GM12878 (cell line): ENCODE measurements around the gene PARP11. TPM values are rescaled to one million over a fixed set of nuclear protein-coding genes. Genes with fewer than 3 reads are reported as not detected.

Source experiments
- ATAC-seq: fragments of 200-7000 bp; cut with Tn5 transposase; 3 replicates; pipeline ENCODE4 v1.9.1; 2020; ENCODE audit warnings: mild to moderate bottlenecking, moderate library complexity
- BruUV-seq: library from RNA; stranded (reverse); fragments of 400-500 nt; replicated peaks from 2 replicates; lab custom pipeline; 2021; lab: Mats Ljungman, UMichigan
- CTCF ChIA-PET: fragments of 300-600 bp; sonication (Branson Sonifier 250); formaldehyde crosslinking; extraction: SDS; loops from one replicate; lab custom pipeline; 2021; ENCODE audit warnings: inconsistent platforms; lab: Yijun Ruan, JAX
- POLR2A ChIA-PET: fragments of 350-600 bp; formaldehyde crosslinking; extraction: SDS; loops from one replicate; lab custom pipeline; 2021; ENCODE audit warnings: inconsistent platforms; lab: Charles Lee
- RAD21 ChIA-PET: fragments of 300-600 bp; sonication (Branson Sonifier 250); formaldehyde crosslinking; loops from one replicate; lab custom pipeline; 2023; ENCODE audit warnings: antibody characterized with exemption; ENCODE audit not compliant: unreplicated experiment; lab: Charles Lee
- SMC1A ChIA-PET: fragments of 300-600 bp; sonication (Branson Sonifier 250); formaldehyde crosslinking; loops from one replicate; lab custom pipeline; 2023; ENCODE audit not compliant: unreplicated experiment, uncharacterized antibody; lab: Charles Lee
- DNase-seq: peaks from one replicate; pipeline ENCODE4 v3.0.0-alpha.2; 2011; ENCODE audit warnings: low read depth, low spot score
- FAIRE-seq: peaks from 3 replicates; lab custom pipeline; 2011; peaks lifted over from hg19 to GRCh38; lab: Jason Lieb, UNC
- H2AFZ ChIP-seq: 2 replicates; pipeline ENCODE4 v1.6.0; 2011; ENCODE audit warnings: low read depth, low read length, control low read depth; ENCODE audit not compliant: control insufficient read depth
- H3K27ac ChIP-seq: 2 replicates; pipeline ENCODE4 v1.5.1; 2011; ENCODE audit warnings: control low read depth; ENCODE audit not compliant: control insufficient read depth, insufficient read depth
- H3K27me3 ChIP-seq, 2 experiments: replicated peaks in 1 of 2; 2 replicates each; pipeline versions ENCODE4 v1.6.0 to v1.6.1; 2011; ENCODE audit warnings: low read length in 1 of 2; ENCODE audit not compliant: control insufficient read depth in 2 of 2, insufficient read depth in 2 of 2
- H3K36me3 ChIP-seq, 2 experiments: 2 replicates each; pipeline ENCODE4 v1.5.1; 2011; ENCODE audit warnings: low read length in 1 of 2; ENCODE audit not compliant: control insufficient read depth in 2 of 2, insufficient read depth in 2 of 2
- H3K4me1 ChIP-seq: 2 replicates; pipeline ENCODE4 v1.6.1; 2011; ENCODE audit warnings: mild to moderate bottlenecking, low read length, moderate library complexity, mixed read lengths; ENCODE audit not compliant: control insufficient read depth, insufficient read depth
- H3K4me2 ChIP-seq: 2 replicates; pipeline ENCODE4 v1.6.0; 2011; ENCODE audit warnings: control low read depth; ENCODE audit not compliant: control insufficient read depth, insufficient read depth
- H3K4me3 ChIP-seq: fragments of 200-600 bp; sonication (generic); 2 replicates; pipeline ENCODE4 v1.5.1; 2016
- H3K79me2 ChIP-seq: 2 replicates; pipeline ENCODE4 v1.6.0; 2011; ENCODE audit warnings: low read length; ENCODE audit not compliant: control insufficient read depth, insufficient read depth
- H3K9ac ChIP-seq: 2 replicates; pipeline ENCODE4 v1.8.0; 2011; ENCODE audit warnings: low read length, control low read depth, mixed read lengths; ENCODE audit not compliant: control insufficient read depth, insufficient read depth
- H3K9me3 ChIP-seq: replicated peaks from 3 replicates; pipeline ENCODE4 v1.5.1; 2011; ENCODE audit warnings: mild to moderate bottlenecking, low read length; ENCODE audit not compliant: control insufficient read depth, insufficient read depth
- H4K20me1 ChIP-seq: 2 replicates; pipeline ENCODE4 v1.6.0; 2011; ENCODE audit not compliant: control insufficient read depth, insufficient read depth
- ASH2L ChIP-seq: fragments of 300-600, 200-600 bp; sonication (generic); IDR thresholded peaks from 2 replicates; pipeline ENCODE4 v1.6.1; 2017; ENCODE audit warnings: low read depth, mild to moderate bottlenecking, borderline replicate concordance
- BHLHE40 ChIP-seq, 2 experiments: fragments of 450-650 bp in 1 of 2; IDR thresholded peaks; 2 replicates each; pipeline ENCODE4 v1.6.1; 2011 to 2017; ENCODE audit warnings: low read depth in 2 of 2, borderline replicate concordance in 1 of 2, improper control_type of control experiment in 1 of 2, low read length in 1 of 2, mild to moderate bottlenecking in 1 of 2
- CBX3 ChIP-seq: fragments of 200-600 bp; sonication (generic); IDR thresholded peaks from 2 replicates; pipeline ENCODE4 v1.6.1; 2016; ENCODE audit warnings: low read depth, borderline replicate concordance
- EGR1 ChIP-seq, 2 experiments: IDR thresholded peaks; 1 replicate in 1 of 2; 2 replicates in 1 of 2; pipeline ENCODE4 v1.6.1; 2011 to 2012; ENCODE audit warnings: low read depth in 2 of 2, low read length in 2 of 2, borderline replicate concordance in 1 of 2, mild to moderate bottlenecking in 1 of 2, moderate library complexity in 1 of 2
- GABPA ChIP-seq: IDR thresholded peaks from 2 replicates; pipeline ENCODE4 v1.6.1; 2014; ENCODE audit warnings: antibody characterized with exemption, low read depth, mild to moderate bottlenecking, inconsistent platforms
- IRF4 ChIP-seq: IDR thresholded peaks from 2 replicates; pipeline ENCODE4 v1.6.1; 2011; ENCODE audit warnings: low read depth, low read length
- KDM1A ChIP-seq: fragments of 200-600 bp; sonication (generic); IDR thresholded peaks from 2 replicates; pipeline ENCODE4 v1.6.1; 2016; ENCODE audit warnings: borderline replicate concordance
- LARP7 ChIP-seq: fragments of 450-650 bp; IDR thresholded peaks from 2 replicates; pipeline ENCODE4 v1.6.1; 2017; ENCODE audit warnings: mild to moderate bottlenecking
- NFXL1 ChIP-seq: fragments of 450-650 bp; IDR thresholded peaks from 2 replicates; pipeline ENCODE4 v1.6.1; 2017; ENCODE audit warnings: antibody characterized with exemption, mild to moderate bottlenecking, borderline replicate concordance
- POLR2AphosphoS2 ChIP-seq: IDR thresholded peaks from 2 replicates; pipeline ENCODE4 v1.6.1; 2011; ENCODE audit warnings: low read depth, mild to moderate bottlenecking, low read length, improper control_type of control experiment, moderate library complexity
- RAD21 ChIP-seq: IDR thresholded peaks from 2 replicates; pipeline ENCODE4 v1.6.1; 2011; ENCODE audit warnings: mild to moderate bottlenecking, low read depth, low read length, moderate library complexity; ENCODE audit not compliant: insufficient read depth
- RAD51 ChIP-seq: fragments of 450-650 bp; IDR thresholded peaks from 2 replicates; pipeline ENCODE4 v1.6.1; 2016; ENCODE audit warnings: moderate library complexity, mild to moderate bottlenecking, inconsistent platforms
- RELB ChIP-seq: fragments of 450-650 bp; IDR thresholded peaks from 2 replicates; pipeline ENCODE4 v1.6.1; 2017; ENCODE audit warnings: low read depth, mild to moderate bottlenecking, moderate library complexity
- SIX5 ChIP-seq: IDR thresholded peaks from 2 replicates; pipeline ENCODE4 v1.6.1; 2011; ENCODE audit warnings: mild to moderate bottlenecking, low read depth, low read length, moderate library complexity; ENCODE audit not compliant: severe bottlenecking
- ZNF207 ChIP-seq: fragments of 450-650 bp; IDR thresholded peaks from 2 replicates; pipeline ENCODE4 v1.6.1; 2014; ENCODE audit warnings: antibody characterized with exemption, mild to moderate bottlenecking, borderline replicate concordance
- WGBS: methylation state at CpG from one replicate; pipeline ENCODE4 v1.1.6; 2016; ENCODE audit warnings: low lambda C conversion rate; ENCODE audit not compliant: insufficient replicate concordance, insufficient coverage; ENCODE audit errors: missing lambda C conversion rate; 5-methylcytosine and 5-hydroxymethylcytosine counted together
- in situ Hi-C: fragments of 300-500 bp; cut with MboI; formaldehyde crosslinking; loops from 9 replicates; pipeline ENCODE4 v1.14.3; 2018; ENCODE audit warnings: mixed read lengths
- intact Hi-C: fragments of 100-400 bp; cut with micrococcal nuclease; formaldehyde crosslinking; loops from one replicate; pipeline ENCODE4 v1.14.2; 2022; ENCODE audit not compliant: unreplicated experiment
- polyA plus RNA-seq, 11 experiments: library from polyadenylated mRNA; depleted of rRNA in 4 of 11; unstranded in 6 of 11; stranded (reverse) in 5 of 11; fragments of >200 nt; fragmentation: Nextera tagmentation in 4 of 11; fragmentation: Illumina TruSeq in 1 of 11; extraction: Ambion mirVana in 4 of 11; extraction: Trizol in 1 of 11; gene quantifications; 1 replicate in 1 of 11; 2 replicates in 10 of 11; pipeline versions ENCODE4 v1.2.1 to v1.2.3, GENCODE V29; 2011 to 2016; ENCODE audit warnings: inconsistent platforms in 2 of 11, missing spikeins in 2 of 11, low read depth in 1 of 11
- total RNA-seq, 4 experiments: library from RNA; depleted of rRNA in 3 of 4; stranded (reverse); fragments of >200 nt in 3 of 4; fragmentation: Illumina TruSeq in 1 of 4; extraction: Trizol in 1 of 4; gene quantifications; 2 replicates each; pipeline versions ENCODE4 v1.2.1 to v1.2.3, GENCODE V29; 2013 to 2021

The PARP11 gene
- total and polyA plus RNA-seq, 10 of the 15 experiments (the other 5 are each of a cell fraction or from before 2014, with no cell fraction given) = 3.0 to 14.1 (median 6.3) TPM

GRCh38 chr12:3911409-3911808 is 38.2 kb upstream of the PARP11 start:
- RAD21 ChIA-PET = no interaction called here

GRCh38 chr12:3905664-3906063 is 32.5 kb upstream of the PARP11 start:
- TF ChIP-seq ZNF207 (no peak), LARP7 (no peak), EGR1 (IDR thresholded peaks at IDR 0.05; ENCODE audit: borderline replicate concordance in 1 of 2, low read depth in 2 of 2, low read length in 2 of 2) (no peak), NFXL1 (no peak), SIX5 (no peak), RAD51 (no peak), GABPA (no peak), KDM1A (no peak), BHLHE40 (IDR thresholded peaks at IDR 0.05; ENCODE audit: borderline replicate concordance in 1 of 2, low read depth in 2 of 2, low read length in 1 of 2) (no peak), POLR2AphosphoS2 (no peak), ASH2L (no peak), IRF4 (no peak)
- ChIA-PET POLR2A (no interaction called here), RAD21 (no interaction called here), CTCF (interaction anchor here (3.6 kb wide), 1 partner anchor 20 kb away, joined by 16 read pairs; no protein-coding TSS in a partner anchor), SMC1A (no interaction called here)
- Histone ChIP-seq H3K27me3 (no peaks in the 10 kb centered on the region), H3K4me2 (no peak overlapping the region), H3K4me3 (no peak overlapping the region), H3K9me3 (no peaks in the 10 kb centered on the region), H3K79me2 (no peaks in the 10 kb centered on the region), H4K20me1 (no peaks in the 10 kb centered on the region), H2AFZ (no peak overlapping the region), H3K9ac (no peak overlapping the region), H3K36me3 (no peaks in the 10 kb centered on the region), H3K4me1 (no peaks in the 10 kb centered on the region), H3K27ac (no peak overlapping the region)
- intact Hi-C loops = no loop called here
- FAIRE-seq (no peak), DNase-seq (no peak), ATAC-seq (no peak)
- no TSS peak for BruUV-seq
- in situ Hi-C loops = no loop called here
- 38% methylated on average over 5 of the region's 5 CpGs for WGBS

More at GRCh38 chr12:3911409-3911808, 38.2 kb upstream of the PARP11 start:
- H3K79me2 ChIP-seq = no peaks in the 10 kb centered on the region
- H3K27me3 ChIP-seq = no peaks in the 10 kb centered on the region
- TF ChIP-seq CBX3 = no peak
- no peak for TF ChIP-seq RELB
- TF ChIP-seq RAD21 = no peak
- no peaks in the 10 kb centered on the region for H3K4me1 ChIP-seq
- WGBS = 40% methylated on average over 1 of the region's 1 CpG
- ATAC-seq = no peak
- H3K36me3 ChIP-seq = no peaks in the 10 kb centered on the region
- no peak overlapping the region for H3K27ac ChIP-seq
- no peak for DNase-seq
- no peak for FAIRE-seq
- SMC1A ChIA-PET = no interaction called here
- in situ Hi-C loops = no loop called here
- H3K9ac ChIP-seq = no peak overlapping the region
- H3K4me2 ChIP-seq = no peak overlapping the region
- no TSS peak for BruUV-seq
- POLR2A ChIA-PET = no interaction called here
- no peak overlapping the region for H3K4me3 ChIP-seq
- CTCF ChIA-PET = no interaction called here
- H4K20me1 ChIP-seq = no peaks in the 10 kb centered on the region
- intact Hi-C loops = no loop called here
- no peak overlapping the region for H2AFZ ChIP-seq
- no peaks in the 10 kb centered on the region; the same call in 2 of the 3 replicates for H3K9me3 ChIP-seq
